ENCODE data around the gene MRM1. TPM values are rescaled to one million over a fixed set of nuclear protein-coding genes. Genes with fewer than 3 reads are reported as not detected.
"Not testable (repeated sequence)": the region's sequence is repeated elsewhere in the genome, so short reads cannot be mapped to it uniquely, and the experiment has no call there.

MRM1 gene
- total and polyA plus RNA-seq, 5 experiments from 2014 or later = 3.2 to 12.7 (median 11.1) TPM

DNA sequence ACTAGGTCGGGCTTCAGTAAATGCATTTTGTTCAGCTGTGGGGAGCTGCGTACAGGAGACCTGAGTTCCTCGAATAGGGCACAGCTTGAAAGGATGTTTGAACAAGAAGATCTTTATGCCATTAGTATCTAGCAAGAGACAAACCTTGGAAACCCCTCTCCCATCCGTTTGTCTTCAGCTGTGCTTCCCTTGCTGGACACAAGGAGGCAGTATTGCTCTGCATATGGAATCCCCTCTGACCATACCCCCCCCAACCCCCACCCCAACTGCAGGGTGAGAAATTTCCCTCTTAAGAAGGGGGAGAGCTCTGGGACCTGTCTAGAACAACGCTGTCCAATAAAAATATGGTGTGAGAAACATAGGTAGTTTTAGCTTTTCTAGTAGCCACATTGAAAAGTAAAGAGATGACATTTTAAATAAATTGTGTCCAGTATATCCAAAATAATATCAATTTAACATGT lies 1.6 kb downstream of the MRM1 start:
- peak; percentile 20 to 57 for ATAC-seq
- POLR2A ChIA-PET = interaction anchor here (1.2 to 3.6 kb wide), 6 partner anchors 11 to 487 kb away, joined by 3 to 52 read pairs (median 10); partner anchors contain the start of genes AATF, DHRS11, GGNBP2 and MYO19
- peaks cover 31 to 48% (median 45%) of the 10 kb centered on the region in 4 donors for H3K4me1 Mint-ChIP-seq
- DNase-seq = peak; percentile 51 to 82 (median 67)
- no peaks in the 10 kb centered on the region for H3K9me3 Mint-ChIP-seq
- H3K36me3 Mint-ChIP-seq = peaks cover 0 to 16% (median 0%) of the 10 kb centered on the region in 3 donors
- peak overlapping the region in 9 of 10 donors; percentile 11 to 97 (median 79) for H3K27ac Mint-ChIP-seq
- peak overlapping the region; percentile 90 to 97 (median 93) for H3K4me3 Mint-ChIP-seq
- no peaks in the 10 kb centered on the region for H3K27me3 Mint-ChIP-seq

DNA sequence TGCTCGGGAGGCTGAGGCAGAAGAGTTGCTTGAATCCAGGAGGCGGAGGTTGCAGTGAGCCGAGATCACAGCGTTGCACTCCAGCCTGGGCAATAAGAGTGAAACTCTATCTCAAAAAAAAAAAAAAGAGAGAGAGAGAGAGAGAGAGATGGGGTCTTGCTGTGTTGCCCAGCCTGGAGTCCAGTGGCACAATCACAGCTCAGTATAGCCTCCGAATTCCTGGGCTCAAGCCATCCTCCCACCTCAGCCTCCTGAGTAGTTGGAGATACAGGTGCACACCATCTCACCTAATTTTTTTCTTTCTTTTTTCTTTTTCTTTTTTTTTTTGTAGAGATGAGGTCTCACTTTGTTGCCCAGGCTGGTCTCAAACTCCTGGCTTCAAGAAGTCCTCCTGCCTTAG lies 3.6 kb downstream of the MRM1 start:
- ATAC-seq, H3K9me3 Mint-ChIP-seq, POLR2A ChIA-PET, H3K27me3 Mint-ChIP-seq: not testable (repeated sequence)
- peak in 1 of 10 donors; percentile 10 for DNase-seq
- Mint-ChIP-seq H3K27ac (peak overlapping the region in 3 of 10 donors; percentile 38 to 63 (median 43)), H3K4me3 (peak overlapping the region in 5 of 10 donors; percentile 15 to 52 (median 17)), H3K4me1 (peaks cover 33 to 60% (median 57%) of the 10 kb centered on the region in 4 donors), H3K36me3 (peaks cover 0 to 18% (median 0%) of the 10 kb centered on the region in 3 donors)

DNA sequence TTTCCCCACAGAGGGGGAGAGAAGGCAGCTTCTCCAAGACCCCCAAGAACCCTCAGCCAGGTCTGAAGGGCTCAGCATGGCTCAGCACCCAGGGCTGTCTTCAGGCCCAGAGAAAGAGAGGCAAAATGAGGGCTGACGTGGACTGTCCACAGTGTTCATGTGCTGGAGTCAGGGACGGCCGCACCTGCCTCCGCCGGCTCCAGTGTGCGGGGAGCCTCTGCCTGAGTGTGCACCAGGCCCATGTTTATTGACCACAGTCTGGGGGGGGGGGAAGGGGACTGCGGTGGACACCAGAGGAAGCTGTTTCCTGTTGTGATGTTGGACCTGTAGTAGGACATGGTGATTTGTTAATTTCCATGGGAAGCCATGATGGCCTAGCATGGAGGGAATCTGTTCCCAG lies 6.9 kb downstream of the MRM1 start:
- peaks cover 0 to 18% (median 0%) of the 10 kb centered on the region in 3 donors for H3K36me3 Mint-ChIP-seq
- peak in 1 of 10 donors; percentile 54 for DNase-seq
- POLR2A ChIA-PET = no interaction called here
- peak overlapping the region in 4 of 10 donors; percentile 32 to 69 (median 43) for H3K27ac Mint-ChIP-seq
- no peaks in the 10 kb centered on the region for H3K9me3 Mint-ChIP-seq
- H3K27me3 Mint-ChIP-seq = no peaks in the 10 kb centered on the region
- no peak for ATAC-seq
- H3K4me1 Mint-ChIP-seq = peaks cover 23 to 47% (median 39%) of the 10 kb centered on the region in 4 donors
- H3K4me3 Mint-ChIP-seq = no peak overlapping the region

DNA sequence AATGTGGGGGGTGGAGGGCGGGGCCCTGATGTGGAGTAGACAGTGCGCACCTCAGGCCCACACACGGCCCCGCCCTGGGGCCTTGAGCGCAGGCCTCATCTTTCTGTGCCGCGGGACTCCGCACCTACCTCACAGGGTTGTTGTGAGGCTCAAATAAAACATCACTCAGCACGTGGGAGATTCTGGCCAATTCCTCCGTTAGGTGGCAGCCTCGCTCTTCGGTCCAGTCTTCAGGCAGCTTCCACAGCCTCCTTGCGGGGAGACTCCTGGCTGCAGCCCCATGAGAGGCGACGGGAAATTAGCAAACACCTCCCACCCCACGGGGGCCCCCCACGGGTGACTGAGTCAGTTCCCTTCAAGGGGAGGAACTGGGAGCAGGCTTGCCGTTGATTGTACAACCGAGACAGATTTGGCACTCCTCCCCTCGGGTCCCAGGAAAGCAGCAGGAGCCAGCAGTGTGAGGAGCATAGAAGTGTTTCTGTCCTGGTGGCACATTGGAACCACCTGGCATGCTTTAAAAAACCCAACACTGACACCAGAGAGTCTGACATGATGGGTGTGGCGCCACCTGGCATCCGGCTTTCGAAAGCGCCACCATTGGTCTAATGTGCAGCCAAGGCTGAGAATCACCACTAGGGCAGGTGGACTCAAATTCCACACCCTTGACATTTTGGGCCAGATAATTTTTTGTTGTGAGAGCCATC lies 7.6 kb downstream of the MRM1 start:
- no peak for ATAC-seq
- H3K36me3 Mint-ChIP-seq = peaks cover 0 to 18% (median 0%) of the 10 kb centered on the region in 3 donors
- no peaks in the 10 kb centered on the region for H3K9me3 Mint-ChIP-seq
- peak in 1 of 10 donors; percentile 58 for DNase-seq
- POLR2A ChIA-PET = no interaction called here
- peaks cover 26 to 43% (median 36%) of the 10 kb centered on the region in 4 donors for H3K4me1 Mint-ChIP-seq
- peak overlapping the region in 2 of 10 donors; percentile 34 to 43 for H3K27ac Mint-ChIP-seq
- no peak overlapping the region for H3K4me3 Mint-ChIP-seq
- no peaks in the 10 kb centered on the region for H3K27me3 Mint-ChIP-seq

DNA sequence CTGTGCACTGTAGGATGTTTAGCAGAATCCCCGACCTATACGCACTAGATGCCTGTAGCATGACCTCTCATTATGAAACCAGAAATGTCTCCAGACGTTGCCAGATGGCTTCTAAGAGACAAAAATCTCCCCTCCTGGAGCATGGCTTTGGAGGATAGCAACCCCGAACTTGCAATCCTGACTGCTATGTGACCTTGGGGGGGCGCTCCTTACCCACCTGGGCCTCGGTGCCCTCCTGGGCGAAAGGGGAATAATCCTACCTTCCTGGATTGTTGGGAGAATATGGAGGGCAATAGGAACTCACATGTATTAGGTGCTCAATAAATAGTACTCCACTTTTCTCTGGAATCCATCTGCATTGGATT lies 8.1 kb downstream of the MRM1 start:
- Mint-ChIP-seq H3K27ac (peak overlapping the region in 1 of 10 donors; percentile 52), H3K36me3 (peaks cover 0 to 16% (median 0%) of the 10 kb centered on the region in 3 donors)
- POLR2A ChIA-PET = no interaction called here

DNA sequence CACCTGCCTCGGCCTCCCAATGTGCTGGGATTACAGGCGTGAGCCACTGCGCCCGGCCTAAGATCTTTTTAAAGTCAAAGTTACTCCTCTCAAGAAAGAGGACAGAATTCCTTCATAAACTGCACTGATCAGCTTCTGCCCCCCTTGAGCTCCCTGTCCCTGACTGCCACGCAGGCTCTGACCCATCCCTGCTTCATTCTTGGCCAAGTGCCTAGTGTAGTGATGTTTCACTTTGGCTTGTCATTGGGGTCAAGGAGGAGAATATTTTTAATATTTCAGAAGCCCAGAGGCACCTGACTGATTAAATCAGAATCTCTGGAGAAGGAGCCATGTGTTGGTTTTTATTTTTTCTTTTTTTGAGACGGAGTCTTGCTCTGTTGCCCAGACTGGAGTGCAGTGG lies 9.1 kb downstream of the MRM1 start:
- peaks cover 14 to 30% (median 21%) of the 10 kb centered on the region in 4 donors for H3K4me1 Mint-ChIP-seq
- POLR2A ChIA-PET = interaction anchor here (1.2 kb wide), 1 partner anchor 9 kb away, joined by 3 read pairs; the partner anchor contains the start of gene MRM1

More for the DNA sequence above, 8.1 kb downstream of the MRM1 start:
- no peak for ATAC-seq
- no peaks in the 10 kb centered on the region for H3K9me3 Mint-ChIP-seq
- no peak overlapping the region for H3K4me3 Mint-ChIP-seq
- peaks cover 21 to 38% (median 30%) of the 10 kb centered on the region in 4 donors for H3K4me1 Mint-ChIP-seq
- H3K27me3 Mint-ChIP-seq = no peaks in the 10 kb centered on the region
- peak in 1 of 10 donors; percentile 8 for DNase-seq

DNA sequence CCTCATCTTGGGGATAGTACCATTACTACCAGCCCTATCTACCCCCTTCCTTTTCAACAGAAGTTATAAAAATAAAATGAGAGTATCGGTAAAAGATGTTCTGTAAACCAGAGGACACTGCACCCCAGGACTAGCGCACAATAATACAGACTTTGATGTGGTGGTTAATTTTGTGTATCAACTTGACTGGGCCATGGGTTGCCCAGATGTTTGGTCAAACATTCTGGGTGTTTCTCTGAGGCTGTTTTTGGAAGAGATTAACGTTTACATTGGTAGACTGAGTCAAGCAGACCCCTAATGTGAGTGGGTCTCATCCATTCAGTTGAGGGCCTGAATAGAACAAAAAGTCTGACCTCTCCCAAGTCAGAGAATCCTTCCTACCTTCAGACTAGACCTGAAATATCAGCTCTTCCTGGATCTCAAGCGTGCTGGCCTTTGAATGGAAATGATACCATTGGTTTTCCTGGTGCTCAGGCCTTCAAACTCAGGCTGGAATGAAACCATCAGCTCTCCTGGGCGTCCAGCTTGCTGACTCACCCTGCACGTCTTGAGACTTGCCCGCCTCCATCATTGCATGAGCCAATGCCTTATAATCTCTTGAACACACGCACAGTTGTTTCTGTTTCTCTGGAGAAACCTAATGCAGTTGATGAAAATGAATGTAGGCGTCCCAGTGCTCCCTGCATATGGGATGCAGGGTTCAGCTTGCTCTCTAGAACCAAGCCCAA lies 10.1 kb downstream of the MRM1 start:
- ATAC-seq = no peak
- POLR2A ChIA-PET = interaction anchor here (1.2 kb wide), 1 partner anchor 10 kb away, joined by 3 read pairs; the partner anchor contains the start of gene MRM1
- H3K9me3 Mint-ChIP-seq = no peaks in the 10 kb centered on the region

More for the DNA sequence above, 9.1 kb downstream of the MRM1 start:
- DNase-seq (no peak), ATAC-seq (no peak)
- H3K27ac Mint-ChIP-seq = peak overlapping the region in 3 of 10 donors; percentile 35 to 51 (median 43)
- H3K36me3 Mint-ChIP-seq = peaks cover 0 to 12% (median 0%) of the 10 kb centered on the region in 3 donors
- no peaks in the 10 kb centered on the region for H3K27me3 Mint-ChIP-seq
- H3K4me3 Mint-ChIP-seq = no peak overlapping the region
- H3K9me3 Mint-ChIP-seq = no peaks in the 10 kb centered on the region

DNA sequence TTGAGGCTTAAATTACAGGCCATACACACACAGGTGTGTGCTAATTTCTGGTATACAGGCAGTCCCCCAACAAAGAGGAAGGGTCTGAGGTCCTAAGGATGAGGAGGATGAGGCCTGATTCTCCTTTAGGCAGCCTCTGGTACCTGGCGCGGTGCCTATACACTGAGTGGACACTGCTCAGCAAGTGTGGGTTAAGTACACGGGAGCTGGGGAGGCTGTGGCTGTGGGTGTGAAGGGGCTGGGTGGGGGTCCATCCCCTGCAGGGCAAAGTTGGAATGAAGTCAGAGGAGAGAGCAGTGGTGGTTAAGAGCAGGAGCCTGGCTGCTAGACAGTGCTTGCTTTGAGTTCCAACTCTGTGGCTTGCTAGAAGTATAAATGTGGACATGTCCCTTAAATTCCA lies 10.9 kb downstream of the MRM1 start:
- no peaks in the 10 kb centered on the region for H3K9me3 Mint-ChIP-seq
- H3K27me3 Mint-ChIP-seq = no peaks in the 10 kb centered on the region
- DNase-seq (no peak), ATAC-seq (no peak)
- peak overlapping the region in 1 of 10 donors; percentile 34 for H3K27ac Mint-ChIP-seq
- H3K36me3 Mint-ChIP-seq = peaks cover 0 to 7% (median 0%) of the 10 kb centered on the region in 3 donors
- peaks cover 7 to 22% (median 14%) of the 10 kb centered on the region in 4 donors for H3K4me1 Mint-ChIP-seq
- no peak overlapping the region for H3K4me3 Mint-ChIP-seq
- POLR2A ChIA-PET = no interaction called here

More for the DNA sequence above, 10.1 kb downstream of the MRM1 start:
- Mint-ChIP-seq H3K36me3 (peaks cover 0 to 7% (median 0%) of the 10 kb centered on the region in 3 donors), H3K27me3 (no peaks in the 10 kb centered on the region), H3K27ac (peak overlapping the region in 3 of 10 donors; percentile 43 to 80 (median 57)), H3K4me1 (peaks cover 7 to 22% (median 14%) of the 10 kb centered on the region in 4 donors), H3K4me3 (no peak overlapping the region)
- DNase-seq = no peak

DNA sequence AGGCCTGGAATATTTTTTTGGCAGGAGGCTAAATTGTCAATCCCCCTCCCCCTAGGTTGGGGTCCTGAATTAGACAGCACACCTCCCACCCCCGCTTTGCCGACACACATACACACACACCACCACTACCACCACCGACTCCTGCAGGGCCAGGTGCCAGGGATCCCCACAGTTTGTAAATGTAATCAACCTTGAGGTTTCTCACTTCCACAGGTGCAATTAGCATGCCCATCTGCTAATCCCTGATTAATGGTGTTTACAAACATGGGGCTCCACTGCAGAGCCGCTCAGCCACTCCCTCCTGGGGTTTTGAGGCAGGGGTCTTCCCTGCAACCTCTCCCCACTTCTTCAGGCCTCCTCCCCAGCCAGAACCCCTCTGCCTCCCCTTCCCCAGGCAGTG lies 11.8 kb downstream of the MRM1 start:
- ATAC-seq = no peak
- peaks cover 3 to 18% (median 9%) of the 10 kb centered on the region in 4 donors for H3K4me1 Mint-ChIP-seq
- POLR2A ChIA-PET = no interaction called here

DNA sequence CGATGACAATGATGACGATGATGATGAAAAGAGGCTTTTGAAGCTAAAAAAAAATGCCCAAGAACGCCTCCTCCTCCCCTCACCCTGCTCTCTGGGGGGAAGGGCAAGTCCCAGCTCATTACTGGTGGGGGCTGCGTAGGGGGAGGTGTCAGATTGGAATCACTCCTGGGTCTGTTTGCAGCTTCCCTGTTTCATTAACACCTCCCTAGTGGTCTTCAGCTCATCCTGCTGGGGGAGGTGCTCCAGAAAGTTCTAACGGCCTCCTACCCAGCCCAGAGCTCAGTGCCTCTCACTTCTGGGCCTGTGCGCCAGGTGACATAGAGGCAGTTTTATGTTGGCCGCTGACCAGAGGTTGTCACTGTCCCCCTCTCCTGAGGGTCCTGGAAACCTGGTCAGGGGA lies 12.7 kb downstream of the MRM1 start:
- Mint-ChIP-seq H3K4me1 (peaks cover 0 to 9% (median 4%) of the 10 kb centered on the region in 4 donors), H3K9me3 (no peaks in the 10 kb centered on the region), H3K27me3 (no peaks in the 10 kb centered on the region), H3K4me3 (no peak overlapping the region), H3K36me3 (no peaks in the 10 kb centered on the region), H3K27ac (no peak overlapping the region)
- POLR2A ChIA-PET = no interaction called here
- no peak for ATAC-seq
- no peak for DNase-seq

More for the DNA sequence above, 11.8 kb downstream of the MRM1 start:
- no peak overlapping the region for H3K4me3 Mint-ChIP-seq
- DNase-seq = no peak
- H3K9me3 Mint-ChIP-seq = no peaks in the 10 kb centered on the region
- H3K36me3 Mint-ChIP-seq = peaks cover 0 to under 1% (median 0%) of the 10 kb centered on the region in 3 donors
- H3K27me3 Mint-ChIP-seq = no peaks in the 10 kb centered on the region
- H3K27ac Mint-ChIP-seq = peak overlapping the region in 1 of 10 donors; percentile 64

DNA sequence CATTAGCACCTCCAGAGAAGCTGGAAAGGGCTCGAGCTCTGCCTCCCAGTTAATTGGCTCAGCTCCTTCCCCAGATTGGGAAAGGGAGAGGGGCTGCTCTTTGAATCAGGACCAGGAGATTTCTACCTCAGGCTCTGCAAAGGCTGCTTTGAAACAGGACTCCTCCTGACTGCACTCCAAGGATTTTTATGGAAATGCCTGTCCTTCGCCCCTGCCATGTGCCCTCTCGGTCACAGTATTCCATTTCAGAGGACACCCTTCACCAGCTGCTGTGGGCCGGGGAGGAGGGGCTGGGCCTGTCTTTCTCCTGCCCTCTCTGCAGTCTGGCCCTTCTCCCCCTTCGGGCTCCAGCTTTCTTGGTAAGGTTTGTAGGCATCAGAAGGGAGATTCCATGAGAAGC lies 13.6 kb downstream of the MRM1 start:
- Mint-ChIP-seq H3K36me3 (no peaks in the 10 kb centered on the region), H3K27ac (no peak overlapping the region), H3K27me3 (no peaks in the 10 kb centered on the region), H3K4me3 (no peak overlapping the region), H3K9me3 (no peaks in the 10 kb centered on the region), H3K4me1 (peaks cover 0 to 3% (median 1%) of the 10 kb centered on the region in 4 donors)
- no peak for DNase-seq
- no peak for ATAC-seq
- POLR2A ChIA-PET = no interaction called here

DNA sequence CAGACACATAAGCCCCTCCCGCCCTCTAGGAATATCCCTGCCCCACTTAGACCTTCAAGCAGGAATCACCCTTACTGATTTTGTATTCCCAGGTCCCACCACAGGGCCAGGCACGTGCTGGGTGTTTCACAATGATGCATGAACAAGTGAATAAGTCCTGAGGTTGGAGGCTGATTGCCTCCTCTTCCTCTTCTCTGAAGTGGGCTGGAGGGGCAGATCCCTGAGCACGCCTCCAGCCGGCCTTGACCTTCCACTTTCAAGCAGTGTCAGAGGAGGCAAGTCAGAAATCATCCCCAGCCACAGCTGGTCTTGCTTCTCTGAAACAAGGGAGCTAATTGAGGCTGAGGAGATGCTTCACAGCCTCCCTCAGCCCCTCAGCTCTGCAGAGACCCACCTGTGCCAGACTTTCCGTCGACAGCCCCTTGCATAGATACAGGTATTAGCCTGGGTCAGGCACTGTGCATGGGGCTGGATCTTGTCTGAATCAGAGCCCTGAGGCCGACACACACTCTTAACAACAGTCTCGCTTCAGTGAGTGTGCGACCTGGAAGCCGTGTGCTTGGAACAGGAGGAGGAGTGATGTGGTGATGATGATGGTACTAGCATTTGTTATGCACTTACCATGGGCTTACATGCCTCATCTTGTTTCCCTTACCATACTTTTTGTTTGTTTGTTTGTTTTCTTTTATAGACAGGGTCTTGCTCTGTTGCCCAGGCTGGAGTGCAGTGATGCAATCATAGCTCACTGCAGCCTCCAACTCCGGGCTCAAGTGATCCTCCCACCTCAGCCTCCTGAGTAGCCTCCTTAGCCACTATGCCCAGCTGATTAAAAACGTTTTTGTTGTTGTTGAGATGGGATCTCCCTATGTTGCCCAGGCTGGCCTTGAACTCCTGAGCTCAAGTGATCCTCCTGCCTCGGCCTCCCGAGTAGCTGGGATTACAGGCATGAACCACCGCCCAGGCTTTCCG lies 15.0 kb downstream of the MRM1 start:
- ATAC-seq = no peak
- DNase-seq = no peak
- H3K27ac Mint-ChIP-seq = peak overlapping the region in 1 of 10 donors; percentile 33
- H3K4me1 Mint-ChIP-seq = peaks cover 0 to 4% (median 1%) of the 10 kb centered on the region in 4 donors
- no peaks in the 10 kb centered on the region for H3K9me3 Mint-ChIP-seq
- no peaks in the 10 kb centered on the region for H3K27me3 Mint-ChIP-seq
- no peaks in the 10 kb centered on the region for H3K36me3 Mint-ChIP-seq
- H3K4me3 Mint-ChIP-seq = no peak overlapping the region
- POLR2A ChIA-PET = no interaction called here
